Keratinocyte (primary cell): ENCODE results near the gene ACAP2. TPM values are rescaled to one million over a fixed set of nuclear protein-coding genes. Genes with fewer than 3 reads are reported as not detected.
"Not testable (repeated sequence)": the region's sequence is repeated elsewhere in the genome, so short reads cannot be mapped to it uniquely, and the experiment has no call there.

Source experiments
- DNase-seq: peaks from one replicate; pipeline ENCODE4 v3.0.0-alpha.2; 2011; ENCODE audit warnings: low read depth, missing footprints, low spot score
- FAIRE-seq: peaks from 2 replicates; lab custom pipeline; 2011; peaks lifted over from hg19 to GRCh38; lab: Jason Lieb, UNC
- H2AFZ ChIP-seq: 2 replicates; pipeline ENCODE4 v1.6.0; 2012; ENCODE audit warnings: low read length, control low read depth, inconsistent platforms; ENCODE audit not compliant: control insufficient read depth
- H3K27ac ChIP-seq: 2 replicates; pipeline ENCODE4 v1.5.1; 2011; ENCODE audit warnings: low read length; ENCODE audit not compliant: control insufficient read depth, insufficient read depth
- H3K27me3 ChIP-seq: 3 replicates; pipeline ENCODE4 v1.6.0; 2011; ENCODE audit warnings: low read length; ENCODE audit not compliant: control insufficient read depth, insufficient read depth; ENCODE audit errors: extremely low read depth
- H3K36me3 ChIP-seq, 2 experiments: 2 replicates in 1 of 2; 3 replicates in 1 of 2; pipeline ENCODE4 v1.5.1; 2011; ENCODE audit warnings: low read length in 2 of 2, mild to moderate bottlenecking in 1 of 2; ENCODE audit not compliant: control insufficient read depth in 2 of 2, insufficient read depth in 2 of 2; ENCODE audit errors: extremely low read depth in 1 of 2
- H3K4me1 ChIP-seq: 3 replicates; pipeline ENCODE4 v1.5.1; 2011; ENCODE audit warnings: low read length; ENCODE audit not compliant: control insufficient read depth, insufficient read depth; ENCODE audit errors: extremely low read depth
- H3K4me2 ChIP-seq: 3 replicates; pipeline ENCODE4 v1.6.0; 2011; ENCODE audit warnings: low read depth, low read length; ENCODE audit not compliant: control insufficient read depth, insufficient read depth; ENCODE audit errors: extremely low read depth
- H3K4me3 ChIP-seq, 3 experiments: fragments of 200-600 bp in 1 of 3; sonication (generic) in 1 of 3; 2 replicates in 2 of 3; 3 replicates in 1 of 3; pipeline ENCODE4 v1.5.1; 2011 to 2016; ENCODE audit warnings: low read length in 3 of 3, mild to moderate bottlenecking in 3 of 3, control low read depth in 2 of 3, inconsistent platforms in 1 of 3, low read depth in 1 of 3, mixed read lengths in 1 of 3, mixed run types in 1 of 3, moderate library complexity in 1 of 3; ENCODE audit not compliant: control insufficient read depth in 2 of 3, insufficient read depth in 2 of 3; ENCODE audit errors: extremely low read depth in 1 of 3
- H3K79me2 ChIP-seq: 2 replicates; pipeline ENCODE4 v1.6.0; 2012; ENCODE audit warnings: low read length; ENCODE audit not compliant: control insufficient read depth, insufficient read depth
- H3K9ac ChIP-seq: 3 replicates; pipeline ENCODE4 v1.6.0; 2011; ENCODE audit warnings: low read length; ENCODE audit not compliant: control insufficient read depth, insufficient read depth; ENCODE audit errors: extremely low read depth
- H3K9me1 ChIP-seq: 3 replicates; pipeline ENCODE4 v1.6.0; 2011; ENCODE audit warnings: low read length; ENCODE audit not compliant: control insufficient read depth, insufficient read depth; ENCODE audit errors: extremely low read depth
- H3K9me3 ChIP-seq: 2 replicates; pipeline ENCODE4 v1.5.1; 2012; ENCODE audit warnings: low read depth, low read length; ENCODE audit not compliant: control insufficient read depth
- H4K20me1 ChIP-seq: 3 replicates; pipeline ENCODE4 v1.6.0; 2011; ENCODE audit warnings: low read length; ENCODE audit not compliant: control insufficient read depth, insufficient read depth; ENCODE audit errors: extremely low read depth
- EZH2 ChIP-seq: IDR thresholded peaks from one replicate; pipeline ENCODE4 v1.6.1; 2012; ENCODE audit warnings: inconsistent platforms, mild to moderate bottlenecking, low read length, moderate library complexity
- dilution Hi-C: fragments of 300-500 bp; cut with MboI; formaldehyde crosslinking; loops from one replicate; pipeline ENCODE4 v1.7.0; 2020; ENCODE audit warnings: low sequenced_read_pairs; ENCODE audit not compliant: extremely low pct_ligation_motif_present
- polyA plus RNA-seq, 5 experiments: library from polyadenylated mRNA; depleted of rRNA in 3 of 5; stranded (reverse) in 3 of 5; stranded (forward) in 1 of 5; unstranded in 1 of 5; fragments of >200 nt; gene quantifications; 1 replicate in 1 of 5; 2 replicates in 3 of 5; 3 replicates in 1 of 5; pipeline versions ENCODE4 v1.2.1 to v1.2.3, GENCODE V29; 2011 to 2012; ENCODE audit warnings: missing spikeins in 2 of 5, low read depth in 1 of 5, low replicate concordance in 1 of 5
- TF ChIP-seq, protein P1 (sequence below), 3 experiments: IDR thresholded peaks in 1 of 3; conservative IDR thresholded peaks in 1 of 3; optimal IDR thresholded peaks in 1 of 3; 2 replicates in 2 of 3; 3 replicates in 1 of 3; pipeline versions ENCODE3 to v1.5.1; 2011; ENCODE audit warnings: low read length in 3 of 3, mild to moderate bottlenecking in 3 of 3, moderate library complexity in 2 of 3, control low read depth in 1 of 3, inconsistent platforms in 1 of 3; ENCODE audit not compliant: insufficient read depth in 2 of 3; ENCODE audit errors: extremely low read depth in 1 of 3

The ACAP2 gene
- polyA plus RNA-seq, 1 donor (not counting 4 experiments of a cell fraction or from before 2014, with no cell fraction given), result 23.5 TPM

DNA sequence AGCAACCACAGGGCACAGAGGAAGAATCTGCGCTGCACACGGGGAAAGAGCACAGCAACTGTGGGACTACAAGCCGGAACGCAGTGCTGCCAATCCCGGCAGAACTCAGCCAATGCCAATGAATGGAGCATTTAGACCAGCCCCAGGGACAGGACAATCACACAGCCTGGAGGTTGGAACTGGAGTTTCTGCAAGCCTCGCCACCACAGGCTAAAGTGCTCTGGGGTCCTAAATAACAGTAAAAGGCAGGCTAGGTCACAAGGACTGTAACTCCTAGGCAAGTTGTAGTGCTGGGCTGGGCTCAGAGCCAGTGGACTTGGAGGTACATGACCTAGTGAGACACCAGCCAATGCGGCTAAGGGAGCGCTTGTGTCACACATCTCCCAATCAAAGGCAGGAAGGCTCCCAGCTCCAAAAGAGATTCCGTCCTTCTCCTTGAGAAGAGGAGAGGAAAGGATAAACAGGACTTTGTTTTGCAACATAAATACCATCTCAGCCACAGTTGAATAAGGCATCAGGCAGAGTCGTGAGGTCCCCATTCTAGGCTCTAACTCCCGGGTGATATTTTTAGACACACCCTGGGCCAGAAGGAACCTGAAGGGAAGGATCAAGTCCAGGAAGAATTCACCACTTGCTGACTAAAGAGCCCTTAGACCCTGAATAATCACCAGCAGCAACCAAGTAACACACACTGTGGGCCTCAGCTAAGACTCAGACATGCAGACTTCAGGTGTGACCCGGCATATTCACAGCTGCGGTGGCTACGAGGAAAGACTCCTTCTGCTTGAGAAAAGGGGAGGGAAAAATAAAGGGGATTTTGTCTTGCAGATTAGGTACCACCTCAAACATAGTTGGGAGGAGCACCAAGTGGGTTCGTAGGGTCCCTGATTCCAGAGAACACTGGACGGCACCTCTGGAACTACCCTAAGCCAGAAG, 86.4 kb downstream of the ACAP2 start:
- no peaks in the 10 kb centered on the region for H3K36me3 ChIP-seq
- FAIRE-seq, result no peak
- H3K9me1 ChIP-seq, result no peaks in the 10 kb centered on the region
- H3K27me3 ChIP-seq, result no peaks in the 10 kb centered on the region
- DNase-seq, result no peak
- no peaks in the 10 kb centered on the region for H3K9me3 ChIP-seq
- TF ChIP-seq EZH2, result no peak
- TF ChIP-seq, protein P1, sequence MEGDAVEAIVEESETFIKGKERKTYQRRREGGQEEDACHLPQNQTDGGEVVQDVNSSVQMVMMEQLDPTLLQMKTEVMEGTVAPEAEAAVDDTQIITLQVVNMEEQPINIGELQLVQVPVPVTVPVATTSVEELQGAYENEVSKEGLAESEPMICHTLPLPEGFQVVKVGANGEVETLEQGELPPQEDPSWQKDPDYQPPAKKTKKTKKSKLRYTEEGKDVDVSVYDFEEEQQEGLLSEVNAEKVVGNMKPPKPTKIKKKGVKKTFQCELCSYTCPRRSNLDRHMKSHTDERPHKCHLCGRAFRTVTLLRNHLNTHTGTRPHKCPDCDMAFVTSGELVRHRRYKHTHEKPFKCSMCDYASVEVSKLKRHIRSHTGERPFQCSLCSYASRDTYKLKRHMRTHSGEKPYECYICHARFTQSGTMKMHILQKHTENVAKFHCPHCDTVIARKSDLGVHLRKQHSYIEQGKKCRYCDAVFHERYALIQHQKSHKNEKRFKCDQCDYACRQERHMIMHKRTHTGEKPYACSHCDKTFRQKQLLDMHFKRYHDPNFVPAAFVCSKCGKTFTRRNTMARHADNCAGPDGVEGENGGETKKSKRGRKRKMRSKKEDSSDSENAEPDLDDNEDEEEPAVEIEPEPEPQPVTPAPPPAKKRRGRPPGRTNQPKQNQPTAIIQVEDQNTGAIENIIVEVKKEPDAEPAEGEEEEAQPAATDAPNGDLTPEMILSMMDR (optimal IDR thresholded peaks at IDR 0.05 in 1 of 3, IDR thresholded peaks at IDR 0.05 in 1 of 3, conservative IDR thresholded peaks at IDR 0.05 in 1 of 3; ENCODE audit: extremely low read depth in 1 of 3, insufficient read depth in 2 of 3, low read length in 3 of 3), result no peak
- dilution Hi-C loops, result no loop called here
- H3K4me2 ChIP-seq, result no peak overlapping the region
- peaks cover 19% of the 10 kb centered on the region for H3K79me2 ChIP-seq
- no peak overlapping the region for H3K27ac ChIP-seq
- H3K4me3 ChIP-seq, result no peak overlapping the region
- H2AFZ ChIP-seq, result no peak overlapping the region
- H4K20me1 ChIP-seq, result no peaks in the 10 kb centered on the region
- H3K9ac ChIP-seq, result no peak overlapping the region
- H3K4me1 ChIP-seq, result peaks cover 13% of the 10 kb centered on the region

DNA sequence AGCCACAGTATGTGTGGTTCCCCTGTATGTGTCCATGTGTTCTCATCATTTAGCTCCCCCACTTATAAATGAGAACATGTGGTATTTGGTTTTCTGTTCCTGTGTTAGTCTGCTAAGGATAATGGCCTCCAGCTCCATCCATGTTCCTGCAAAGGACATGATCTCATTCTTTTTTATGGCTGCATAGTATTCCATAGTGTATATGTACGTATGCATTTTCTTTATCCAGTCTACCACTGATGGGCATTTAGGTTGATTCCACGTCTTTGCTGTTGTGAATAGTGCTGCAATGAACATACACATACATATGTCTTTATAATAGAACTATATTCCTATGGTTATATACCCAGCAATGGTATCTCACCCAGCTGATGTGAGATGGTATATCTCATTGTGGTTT, 88.8 kb downstream of the ACAP2 start:
- Histone ChIP-seq H3K4me1 (peaks cover 13% of the 10 kb centered on the region), H3K79me2 (peaks cover 25% of the 10 kb centered on the region), H3K27ac (peak overlapping the region; percentile 78)
- DNase-seq, dilution Hi-C loops, H3K36me3 ChIP-seq, H3K9me3 ChIP-seq, H2AFZ ChIP-seq, H3K9me1 ChIP-seq, FAIRE-seq, H4K20me1 ChIP-seq, H3K4me2 ChIP-seq, H3K27me3 ChIP-seq, H3K9ac ChIP-seq, H3K4me3 ChIP-seq: not testable (repeated sequence)
